ENCODE data around the gene ZSCAN22. TPM values are rescaled to one million over a fixed set of nuclear protein-coding genes. Genes with fewer than 3 reads are reported as not detected.

ZSCAN22 gene
- total and polyA plus RNA-seq, 2 of the 13 experiments (the other 11 are each of a cell fraction or from before 2014, with no cell fraction given) = 2.5 to 3.5 TPM

- TF ChIP-seq NFAT5 (CRISPR knock-in tag; IDR thresholded peaks at IDR 0.05) (no peak), SALL2 (CRISPR knock-in tag; IDR thresholded peaks at IDR 0.05) (no peak), ZBTB20 (CRISPR knock-in tag; IDR thresholded peaks at IDR 0.05; ENCODE audit: borderline replicate concordance, low read depth) (no peak), EZH2 (conservative IDR thresholded peaks at IDR 0.05; ENCODE audit: low read depth, low read length) (no peak), KIAA2018 (CRISPR knock-in tag; IDR thresholded peaks at IDR 0.05; ENCODE audit: borderline replicate concordance) (no peak), ELK4 (CRISPR knock-in tag; IDR thresholded peaks at IDR 0.05; ENCODE audit: borderline replicate concordance) (no peak), ZNF556 (CRISPR knock-in tag; IDR thresholded peaks at IDR 0.05; ENCODE audit: borderline replicate concordance) (no peak), KLF6 (CRISPR knock-in tag; IDR thresholded peaks at IDR 0.05) (no peak), STAG1 (CRISPR knock-in tag; IDR thresholded peaks at IDR 0.05) (no peak), RFXAP (CRISPR knock-in tag; IDR thresholded peaks at IDR 0.05; ENCODE audit: borderline replicate concordance) (no peak), SNAPC5 (CRISPR knock-in tag; IDR thresholded peaks at IDR 0.05; ENCODE audit: borderline replicate concordance) (no peak), ZNF3 (CRISPR knock-in tag; IDR thresholded peaks at IDR 0.05) (no peak), GTF3A (CRISPR knock-in tag; conservative IDR thresholded peaks at IDR 0.05) (no peak), ZMYM4 (CRISPR knock-in tag; IDR thresholded peaks at IDR 0.05) (no peak), KDM4B (CRISPR knock-in tag; IDR thresholded peaks at IDR 0.05) (no peak)
Measured at GRCh38 chr19:58332697-58333096, 5.9 kb downstream of the ZSCAN22 start (continued).
